Activated CD8-positive, alpha-beta memory T cell treated with anti-CD3 and anti-CD28 coated beads, Interleukin-2, amount 50 U/mL, for 24 hours (primary cell): Measurements from ENCODE around the gene PPP3CA.

Experiments used
- DNase-seq: peaks from one replicate; pipeline ENCODE4 v3.0.0-alpha.2; 2020; ENCODE audit errors: extremely low read depth

Gene PPP3CA

DNA sequence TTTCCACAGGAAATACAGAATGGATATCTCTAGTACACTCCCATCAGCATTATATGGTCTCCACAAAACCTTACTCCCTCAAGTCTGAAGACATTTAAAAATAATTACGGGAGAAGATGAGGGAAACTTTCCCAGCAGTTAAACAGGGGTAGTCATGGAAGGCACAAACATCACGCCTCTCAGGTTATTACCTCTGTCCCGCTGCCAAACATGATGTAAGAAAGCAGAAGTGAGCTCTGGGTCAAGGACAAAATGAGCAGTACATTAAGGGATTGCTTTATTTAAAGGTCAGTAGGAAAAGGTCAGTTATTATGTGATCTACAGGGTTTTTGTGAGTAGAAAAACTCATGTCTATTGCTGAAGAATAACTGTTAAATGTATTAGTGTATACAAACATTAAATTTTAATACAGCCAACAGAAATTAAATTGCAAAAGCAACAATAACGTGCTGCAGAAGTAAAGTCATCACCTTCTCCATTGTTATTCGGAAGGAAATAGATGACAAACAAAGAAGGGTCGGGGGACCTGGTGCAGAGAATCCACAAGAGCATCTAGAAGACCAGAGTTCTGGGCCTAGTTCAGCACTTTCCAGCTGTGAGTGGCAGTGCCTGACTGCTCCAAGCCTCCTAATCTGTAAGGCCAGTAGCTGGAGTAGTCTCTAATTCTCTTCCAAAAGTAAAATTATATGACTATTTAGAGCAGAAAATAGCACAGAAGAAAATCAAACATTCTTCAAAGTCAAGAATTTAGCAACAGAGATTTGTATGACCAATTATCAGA is 171.2 kb downstream of the PPP3CA start:
- no peak for DNase-seq

- DNase-seq = no peak
These were observed 172.5 kb downstream of the PPP3CA start for GRCh38 chr4:101174679-101175345.

- DNase-seq = no peak
These were observed 175.0 kb downstream of the PPP3CA start for GRCh38 chr4:101172369-101172768.

DNA sequence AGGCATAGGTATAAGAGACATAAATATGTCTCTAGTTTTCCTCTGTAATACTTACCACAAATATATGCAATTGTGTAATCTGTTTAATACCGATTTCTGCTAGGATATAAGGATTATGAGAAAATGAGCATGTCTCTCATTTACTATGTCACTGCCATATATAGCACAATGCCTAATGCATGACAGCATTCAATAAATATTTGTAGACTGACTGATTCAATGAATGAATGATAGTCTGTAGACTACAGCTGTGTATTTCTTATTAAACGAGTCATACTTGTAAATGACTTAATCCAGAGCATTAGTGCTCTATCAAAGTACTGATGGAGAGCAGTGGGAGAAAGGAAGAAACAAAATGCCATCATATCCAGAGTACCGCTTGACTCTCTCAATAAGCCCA is 175.6 kb downstream of the PPP3CA start:
- DNase-seq = no peak

DNA sequence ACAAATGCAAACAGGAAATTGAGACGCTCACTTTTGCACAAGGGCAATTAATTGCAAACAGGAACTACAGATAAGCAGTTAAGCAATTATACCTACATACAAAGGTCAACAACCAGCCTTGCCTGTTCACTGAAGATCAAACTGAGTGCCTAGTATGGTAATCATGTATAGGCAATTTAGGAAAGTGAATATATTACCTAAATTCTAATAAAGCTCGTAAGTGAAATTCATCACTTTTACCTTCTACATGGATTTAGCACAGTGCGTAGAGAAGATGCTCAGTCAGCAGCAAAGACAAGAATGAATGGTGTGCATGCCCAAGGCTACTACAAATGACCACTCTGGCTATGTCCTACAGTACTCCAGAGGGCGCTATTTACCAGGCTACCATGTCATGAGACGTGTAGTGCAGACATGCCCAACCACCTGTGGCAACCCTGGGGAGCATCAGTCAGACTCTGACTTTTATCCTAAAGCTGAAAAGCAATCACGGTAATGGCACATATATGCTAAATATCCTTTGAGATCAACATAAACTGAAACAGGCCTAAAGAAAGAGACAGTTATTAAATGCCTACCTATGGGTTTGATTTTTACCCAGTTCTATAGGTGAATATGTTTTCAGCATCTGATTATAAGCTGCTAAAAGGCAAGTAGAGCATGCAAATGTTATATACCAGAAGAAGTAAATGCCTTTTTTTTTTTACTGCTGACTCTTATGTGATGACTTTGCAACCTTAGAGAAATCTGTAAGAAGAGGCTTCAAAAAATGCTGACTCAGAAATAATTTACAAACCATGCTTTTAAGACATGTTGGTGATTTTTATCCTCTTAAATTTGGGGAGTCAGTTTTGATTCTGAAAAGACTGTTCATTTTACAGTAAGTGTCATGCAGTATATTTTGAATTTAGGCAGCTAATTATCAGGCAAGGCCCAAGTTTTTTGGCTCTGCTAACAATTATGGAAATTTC is 178.0 kb downstream of the PPP3CA start:
- DNase-seq = peak; percentile 21

DNA sequence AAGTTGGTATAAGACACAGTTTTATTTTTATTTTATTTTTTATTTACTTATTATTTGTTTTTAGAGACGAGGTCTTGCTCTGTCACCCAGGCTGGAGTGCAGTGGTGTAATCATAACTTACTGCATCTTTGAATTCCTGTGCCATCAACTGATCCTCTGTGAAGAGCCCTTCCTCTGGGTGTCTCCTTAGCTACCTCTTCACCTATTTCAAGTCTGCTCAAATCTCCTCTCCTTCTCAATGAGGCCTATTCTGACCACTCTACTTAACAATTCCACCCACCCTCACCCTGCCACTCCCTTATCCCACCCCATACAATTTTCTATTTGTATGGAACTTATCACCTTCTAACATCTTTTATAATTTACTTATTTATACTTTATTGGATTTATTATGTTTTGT is 183.4 kb downstream of the PPP3CA start:
- no peak for DNase-seq

- no peak for DNase-seq
These were observed 184.3 kb downstream of the PPP3CA start for GRCh38 chr4:101162990-101163380.

GRCh38 chr4:101160792-101161592 is 186.3 kb downstream of the PPP3CA start:
- no peak for DNase-seq

GRCh38 chr4:101158507-101158906 is 188.8 kb downstream of the PPP3CA start:
- no peak for DNase-seq

- DNase-seq = no peak
These were observed 189.2 kb downstream of the PPP3CA start for GRCh38 chr4:101158134-101158482.

DNA sequence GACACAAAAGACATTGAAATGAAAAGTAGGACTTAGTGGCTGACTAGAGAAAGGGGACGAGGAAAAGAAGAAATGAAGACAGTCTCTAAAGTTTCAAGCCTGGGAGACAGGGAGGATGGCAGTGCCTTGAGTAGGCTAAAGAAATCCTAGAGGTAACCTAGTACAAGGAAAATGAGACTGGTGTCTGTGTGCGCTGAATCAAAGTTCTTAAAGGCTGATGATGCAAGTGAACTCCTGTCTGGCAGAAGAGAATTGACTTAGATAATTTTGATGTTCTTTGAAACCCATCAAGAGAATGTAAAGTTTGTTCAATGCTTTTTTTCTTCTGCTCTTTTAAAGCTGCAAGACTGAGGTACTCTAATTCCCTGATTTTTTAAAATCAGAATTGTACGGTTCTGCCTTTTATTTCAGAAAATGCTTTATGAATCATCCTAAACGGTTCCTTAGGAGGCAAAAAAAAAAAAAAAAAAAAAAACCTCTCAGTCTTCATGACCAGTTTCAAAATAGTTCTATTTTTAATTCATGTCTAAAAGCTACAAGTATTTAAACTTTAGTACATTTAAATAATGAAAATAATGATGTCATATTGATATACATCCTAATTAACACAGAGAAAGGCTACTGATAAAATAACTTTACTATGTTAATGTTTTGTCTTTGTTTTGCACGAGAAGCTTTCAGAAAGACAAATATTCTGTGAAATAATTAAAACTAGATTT is 189.8 kb downstream of the PPP3CA start:
- no peak for DNase-seq

GRCh38 chr4:101156619-101157310 is 190.6 kb downstream of the PPP3CA start:
- no peak for DNase-seq

DNA sequence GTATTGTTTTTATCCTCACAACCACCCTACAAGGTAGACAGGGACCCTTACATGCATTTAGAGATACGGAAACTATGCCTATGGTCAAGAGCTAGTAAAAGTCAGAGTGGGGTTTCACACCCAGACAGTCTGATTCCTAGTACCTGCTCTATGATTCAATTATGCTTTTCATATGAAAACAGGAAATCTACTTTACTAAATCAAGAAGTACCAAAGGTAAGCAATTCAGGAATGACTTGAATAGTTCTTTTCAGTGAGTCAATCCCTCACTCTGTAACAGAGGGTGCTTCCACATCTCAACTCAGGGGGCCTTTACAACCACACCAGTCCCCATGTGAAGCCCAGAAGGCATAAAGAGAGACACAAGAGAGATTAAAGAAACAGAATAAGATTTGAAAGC is 191.4 kb downstream of the PPP3CA start:
- no peak for DNase-seq

- no peak for DNase-seq
These were observed 192.0 kb downstream of the PPP3CA start for GRCh38 chr4:101155368-101155767.

- DNase-seq = no peak
These were observed 193.7 kb downstream of the PPP3CA start for GRCh38 chr4:101153653-101154052.

DNA sequence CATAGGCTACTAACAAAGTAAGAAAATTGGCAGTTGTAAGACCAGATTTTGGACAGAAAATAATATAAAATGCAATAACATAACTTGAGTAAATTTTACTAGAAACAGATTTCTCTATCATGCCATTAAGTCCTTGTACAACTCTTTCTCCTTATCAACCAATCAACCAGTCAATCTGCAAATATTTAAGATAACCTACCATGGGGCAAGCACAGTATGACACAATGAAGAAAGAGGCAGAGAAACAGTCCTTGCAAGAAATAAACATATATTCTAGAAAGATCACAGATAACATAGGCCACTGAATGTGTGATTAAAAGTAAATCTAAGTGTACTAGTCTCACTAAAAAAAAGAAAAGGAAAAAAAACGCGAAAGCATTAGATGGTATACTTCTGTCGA is 194.8 kb downstream of the PPP3CA start:
- no peak for DNase-seq

- no peak for DNase-seq
These were observed 198.8 kb downstream of the PPP3CA start for GRCh38 chr4:101148551-101148950.

- DNase-seq = no peak
These were observed 200.0 kb downstream of the PPP3CA start for GRCh38 chr4:101147283-101147682.

DNA sequence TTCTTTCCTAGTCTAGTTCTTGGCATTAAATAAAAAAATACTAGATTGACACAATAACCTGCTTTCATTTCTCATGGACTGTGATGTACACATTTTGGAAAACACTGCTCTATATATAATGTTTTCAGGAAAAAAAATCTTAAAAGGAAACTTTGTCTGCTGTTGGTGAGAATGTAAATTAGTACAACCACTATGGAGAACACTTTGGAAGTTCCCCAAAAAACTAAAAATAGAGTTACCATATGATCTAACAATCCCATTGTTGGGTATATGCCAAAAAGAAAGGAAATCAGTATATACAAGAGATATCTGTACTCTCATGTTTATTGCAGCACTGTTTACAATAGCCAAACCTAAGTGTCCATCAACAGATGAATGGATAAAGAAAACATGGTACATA is 202.3 kb downstream of the PPP3CA start:
- no peak for DNase-seq

GRCh38 chr4:101142259-101142658 is 205.1 kb downstream of the PPP3CA start:
- DNase-seq = no peak
